Cardiac fibroblast (primary cell): ENCODE measurements around the gene ACSM5.

Source experiments
- DNase-seq, 2 donors: peaks; one replicate each; pipeline versions ENCODE4 v3.0.0 to v3.0.0-alpha.2; 2010; ENCODE audit warnings: low read depth in 2 of 2
- H3K4me3 ChIP-seq, 2 donors: replicated peaks in 1 of 2; 1 replicate in 1 of 2; 2 replicates in 1 of 2; pipeline ENCODE4 v1.5.1; 2011; ENCODE audit warnings: low read depth in 2 of 2, low read length in 2 of 2, mild to moderate bottlenecking in 2 of 2, moderate library complexity in 1 of 2
- CTCF ChIP-seq: IDR thresholded peaks from one replicate; pipeline ENCODE4 v1.5.1; 2011; ENCODE audit warnings: low read depth, mild to moderate bottlenecking, low read length, inconsistent platforms

ACSM5 gene

GRCh38 chr16:20398603-20399002, 10.7 kb upstream of the ACSM5 start:
- DNase-seq: no peak
- H3K4me3 ChIP-seq: no peak overlapping the region
- no peak for TF ChIP-seq CTCF

- TF ChIP-seq CTCF: no peak
- no peak for DNase-seq
- no peak overlapping the region for H3K4me3 ChIP-seq
These were observed 10.1 kb upstream of the ACSM5 start for GRCh38 chr16:20399185-20399584.

GRCh38 chr16:20401066-20401465, 8.3 kb upstream of the ACSM5 start:
- H3K4me3 ChIP-seq: no peak overlapping the region
- no peak for DNase-seq
- TF ChIP-seq CTCF: no peak

GRCh38 chr16:20401475-20402016, 7.8 kb upstream of the ACSM5 start:
- H3K4me3 ChIP-seq: no peak overlapping the region
- no peak for TF ChIP-seq CTCF
- no peak for DNase-seq

- no peak for DNase-seq
- H3K4me3 ChIP-seq: no peak overlapping the region
- TF ChIP-seq CTCF: no peak
These were observed 6.7 kb upstream of the ACSM5 start for GRCh38 chr16:20402651-20403050.

GRCh38 chr16:20404637-20405036, 4.7 kb upstream of the ACSM5 start, which contains the start of gene PDILT:
Gene PDILT (minus strand): TSS chr16:20404737. CDS start chr16:20399300, 5,437 bp downstream.
- no peak for DNase-seq
- no peak for TF ChIP-seq CTCF
- no peak within 1 kb of the TSS for H3K4me3 ChIP-seq

- TF ChIP-seq CTCF: no peak
- DNase-seq: peak in 1 of 2 donors; percentile 21
These were observed 888 bp downstream of the ACSM5 start for GRCh38 chr16:20410121-20410723.

More at GRCh38 chr16:20410121-20410723, 888 bp downstream of the ACSM5 start:
- no peak overlapping the region for H3K4me3 ChIP-seq
